GM12878 (cell line): Measurements from ENCODE around the gene GLRA1. TPM values are rescaled to one million over a fixed set of nuclear protein-coding genes. Genes with fewer than 3 reads are reported as not detected.

ENCODE experiments used
- ATAC-seq: fragments of 200-7000 bp; cut with Tn5 transposase; 3 replicates; pipeline ENCODE4 v1.9.1; 2020; ENCODE audit warnings: mild to moderate bottlenecking, moderate library complexity
- BruUV-seq: library from RNA; stranded (reverse); fragments of 400-500 nt; replicated peaks from 2 replicates; lab custom pipeline; 2021; lab: Mats Ljungman, UMichigan
- CTCF ChIA-PET: fragments of 300-600 bp; sonication (Branson Sonifier 250); formaldehyde crosslinking; extraction: SDS; loops from one replicate; lab custom pipeline; 2021; ENCODE audit warnings: inconsistent platforms; lab: Yijun Ruan, JAX
- POLR2A ChIA-PET: fragments of 350-600 bp; formaldehyde crosslinking; extraction: SDS; loops from one replicate; lab custom pipeline; 2021; ENCODE audit warnings: inconsistent platforms; lab: Charles Lee
- RAD21 ChIA-PET: fragments of 300-600 bp; sonication (Branson Sonifier 250); formaldehyde crosslinking; loops from one replicate; lab custom pipeline; 2023; ENCODE audit warnings: antibody characterized with exemption; ENCODE audit not compliant: unreplicated experiment; lab: Charles Lee
- SMC1A ChIA-PET: fragments of 300-600 bp; sonication (Branson Sonifier 250); formaldehyde crosslinking; loops from one replicate; lab custom pipeline; 2023; ENCODE audit not compliant: unreplicated experiment, uncharacterized antibody; lab: Charles Lee
- DNase-seq: peaks from one replicate; pipeline ENCODE4 v3.0.0-alpha.2; 2011; ENCODE audit warnings: low read depth, low spot score
- FAIRE-seq: peaks from 3 replicates; lab custom pipeline; 2011; peaks lifted over from hg19 to GRCh38; lab: Jason Lieb, UNC
- H2AFZ ChIP-seq: 2 replicates; pipeline ENCODE4 v1.6.0; 2011; ENCODE audit warnings: low read depth, low read length, control low read depth; ENCODE audit not compliant: control insufficient read depth
- H3K27ac ChIP-seq: 2 replicates; pipeline ENCODE4 v1.5.1; 2011; ENCODE audit warnings: control low read depth; ENCODE audit not compliant: control insufficient read depth, insufficient read depth
- H3K27me3 ChIP-seq, 2 experiments: replicated peaks in 1 of 2; 2 replicates each; pipeline versions ENCODE4 v1.6.0 to v1.6.1; 2011; ENCODE audit warnings: low read length in 1 of 2; ENCODE audit not compliant: control insufficient read depth in 2 of 2, insufficient read depth in 2 of 2
- H3K36me3 ChIP-seq, 2 experiments: 2 replicates each; pipeline ENCODE4 v1.5.1; 2011; ENCODE audit warnings: low read length in 1 of 2; ENCODE audit not compliant: control insufficient read depth in 2 of 2, insufficient read depth in 2 of 2
- H3K4me1 ChIP-seq: 2 replicates; pipeline ENCODE4 v1.6.1; 2011; ENCODE audit warnings: mild to moderate bottlenecking, low read length, moderate library complexity, mixed read lengths; ENCODE audit not compliant: control insufficient read depth, insufficient read depth
- H3K4me2 ChIP-seq: 2 replicates; pipeline ENCODE4 v1.6.0; 2011; ENCODE audit warnings: control low read depth; ENCODE audit not compliant: control insufficient read depth, insufficient read depth
- H3K4me3 ChIP-seq: fragments of 200-600 bp; sonication (generic); 2 replicates; pipeline ENCODE4 v1.5.1; 2016
- H3K79me2 ChIP-seq: 2 replicates; pipeline ENCODE4 v1.6.0; 2011; ENCODE audit warnings: low read length; ENCODE audit not compliant: control insufficient read depth, insufficient read depth
- H3K9ac ChIP-seq: 2 replicates; pipeline ENCODE4 v1.8.0; 2011; ENCODE audit warnings: low read length, control low read depth, mixed read lengths; ENCODE audit not compliant: control insufficient read depth, insufficient read depth
- H3K9me3 ChIP-seq: replicated peaks from 3 replicates; pipeline ENCODE4 v1.5.1; 2011; ENCODE audit warnings: mild to moderate bottlenecking, low read length; ENCODE audit not compliant: control insufficient read depth, insufficient read depth
- H4K20me1 ChIP-seq: 2 replicates; pipeline ENCODE4 v1.6.0; 2011; ENCODE audit not compliant: control insufficient read depth, insufficient read depth
- CUX1 ChIP-seq: IDR thresholded peaks from 2 replicates; pipeline ENCODE4 v1.6.1; 2012; ENCODE audit warnings: improper control_type of control experiment, low read depth, low read length; ENCODE audit not compliant: insufficient replicate concordance
- HDAC2 ChIP-seq: fragments of 200-600 bp; sonication (generic); IDR thresholded peaks from 2 replicates; pipeline ENCODE4 v1.6.1; 2017
- HDAC6 ChIP-seq: fragments of 200-600 bp; sonication (generic); IDR thresholded peaks from one replicate; pipeline ENCODE4 v1.8.0; 2017; ENCODE audit warnings: antibody characterized with exemption; ENCODE audit not compliant: unreplicated experiment
- IRF4 ChIP-seq: IDR thresholded peaks from 2 replicates; pipeline ENCODE4 v1.6.1; 2011; ENCODE audit warnings: low read depth, low read length
- NR2C2 ChIP-seq: IDR thresholded peaks from 2 replicates; pipeline ENCODE4 v1.6.1; 2011; ENCODE audit warnings: borderline replicate concordance, low read depth; ENCODE audit not compliant: control insufficient read depth, insufficient read length
- SIN3A ChIP-seq: IDR thresholded peaks from 2 replicates; pipeline ENCODE4 v1.6.1; 2012; ENCODE audit warnings: low read depth, low read length, improper control_type of control experiment
- STAT3 ChIP-seq: IDR thresholded peaks from 2 replicates; pipeline ENCODE4 v1.6.1; 2011; ENCODE audit warnings: low read depth, low read length, improper control_type of control experiment
- TARDBP ChIP-seq: IDR thresholded peaks from 2 replicates; pipeline ENCODE4 v1.6.1; 2016; ENCODE audit warnings: borderline replicate concordance
- TCF7 ChIP-seq: IDR thresholded peaks from 2 replicates; pipeline ENCODE4 v1.6.1; 2014; ENCODE audit warnings: antibody characterized with exemption, borderline replicate concordance
- ZNF207 ChIP-seq: fragments of 450-650 bp; IDR thresholded peaks from 2 replicates; pipeline ENCODE4 v1.6.1; 2014; ENCODE audit warnings: antibody characterized with exemption, mild to moderate bottlenecking, borderline replicate concordance
- WGBS: methylation state at CpG from one replicate; pipeline ENCODE4 v1.1.6; 2016; ENCODE audit warnings: low lambda C conversion rate; ENCODE audit not compliant: insufficient replicate concordance, insufficient coverage; ENCODE audit errors: missing lambda C conversion rate; 5-methylcytosine and 5-hydroxymethylcytosine counted together
- in situ Hi-C: fragments of 300-500 bp; cut with MboI; formaldehyde crosslinking; loops from 9 replicates; pipeline ENCODE4 v1.14.3; 2018; ENCODE audit warnings: mixed read lengths
- intact Hi-C: fragments of 100-400 bp; cut with micrococcal nuclease; formaldehyde crosslinking; loops from one replicate; pipeline ENCODE4 v1.14.2; 2022; ENCODE audit not compliant: unreplicated experiment
- polyA plus RNA-seq, 11 experiments: library from polyadenylated mRNA; depleted of rRNA in 4 of 11; unstranded in 6 of 11; stranded (reverse) in 5 of 11; fragments of >200 nt; fragmentation: Nextera tagmentation in 4 of 11; fragmentation: Illumina TruSeq in 1 of 11; extraction: Ambion mirVana in 4 of 11; extraction: Trizol in 1 of 11; gene quantifications; 1 replicate in 1 of 11; 2 replicates in 10 of 11; pipeline versions ENCODE4 v1.2.1 to v1.2.3, GENCODE V29; 2011 to 2016; ENCODE audit warnings: inconsistent platforms in 2 of 11, missing spikeins in 2 of 11, low read depth in 1 of 11
- total RNA-seq, 4 experiments: library from RNA; depleted of rRNA in 3 of 4; stranded (reverse); fragments of >200 nt in 3 of 4; fragmentation: Illumina TruSeq in 1 of 4; extraction: Trizol in 1 of 4; gene quantifications; 2 replicates each; pipeline versions ENCODE4 v1.2.1 to v1.2.3, GENCODE V29; 2013 to 2021

GLRA1 gene
- total and polyA plus RNA-seq, 10 of the 15 experiments (the other 5 are each of a cell fraction or from before 2014, with no cell fraction given): not detected

DNA sequence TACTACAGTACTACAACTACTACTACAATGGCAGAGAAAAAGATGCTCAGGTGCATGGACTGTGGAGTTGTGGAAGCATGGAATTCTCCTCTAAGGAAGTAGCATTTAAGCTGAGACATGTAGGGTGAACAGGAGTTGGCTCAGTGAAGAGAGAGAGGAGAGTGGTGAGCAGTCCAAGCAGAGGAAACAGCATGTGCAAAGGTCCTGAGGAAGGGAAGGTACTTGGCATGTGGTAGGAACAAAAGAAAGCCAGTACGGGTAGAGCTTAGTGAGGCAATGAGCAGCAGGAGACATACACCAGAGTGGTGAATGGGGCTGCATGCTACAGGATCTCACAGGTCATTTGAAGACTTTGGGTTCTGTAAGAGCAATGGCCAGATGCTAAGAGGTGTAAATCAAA, 41.4 kb upstream of the GLRA1 start:
- no peaks in the 10 kb centered on the region for H3K27me3 ChIP-seq
- intact Hi-C loops: no loop called here
- WGBS: 32% methylated on average over 1 of the region's 1 CpG
- ChIA-PET CTCF (no interaction called here), POLR2A (no interaction called here), RAD21 (no interaction called here), SMC1A (interaction anchor here (1.6 kb wide), 1 partner anchor 8 kb away, joined by 3 read pairs; no protein-coding TSS in a partner anchor)
- no peak overlapping the region for H3K4me3 ChIP-seq
- FAIRE-seq (no peak), ATAC-seq (no peak), DNase-seq (no peak)
- no peaks in the 10 kb centered on the region for H4K20me1 ChIP-seq
- H3K4me1 ChIP-seq: no peaks in the 10 kb centered on the region
- H2AFZ ChIP-seq: no peak overlapping the region
- no peaks in the 10 kb centered on the region for H3K36me3 ChIP-seq
- H3K9me3 ChIP-seq: no peaks in the 10 kb centered on the region
- no peaks in the 10 kb centered on the region for H3K79me2 ChIP-seq
- no peak overlapping the region for H3K27ac ChIP-seq
- no peak for TF ChIP-seq IRF4
- no peak for TF ChIP-seq CUX1
- TF ChIP-seq SIN3A: no peak
- no peak for TF ChIP-seq TARDBP
- no peak for TF ChIP-seq TCF7
- TF ChIP-seq ZNF207: no peak
- no peak for TF ChIP-seq HDAC2
- no peak for TF ChIP-seq STAT3
- TF ChIP-seq HDAC6: no peak
- TF ChIP-seq NR2C2: no peak
- in situ Hi-C loops: no loop called here
- BruUV-seq: no TSS peak
- H3K4me2 ChIP-seq: no peak overlapping the region
- H3K9ac ChIP-seq: no peak overlapping the region
